GM04503 (cell line): ENCODE data around the gene CD37.
"Not testable (repeated sequence)": the region's sequence is repeated elsewhere in the genome, so short reads cannot be mapped to it uniquely, and the experiment has no call there.

Experiments used
- DNase-seq: peaks from one replicate; pipeline ENCODE4 v3.0.0-alpha.2; 2012; ENCODE audit warnings: low read depth

Gene CD37

GRCh38 chr19:49347191-49347590 lies 12.0 kb downstream of the CD37 start:
- DNase-seq, result no peak

- peak; percentile 61 for DNase-seq
Measured at GRCh38 chr19:49347835-49348234, 12.6 kb downstream of the CD37 start.

GRCh38 chr19:49348305-49349189 lies 13.3 kb downstream of the CD37 start:
- DNase-seq, result no peak

GRCh38 chr19:49349567-49349966 lies 14.4 kb downstream of the CD37 start:
- DNase-seq, result no peak

GRCh38 chr19:49355909-49356353 lies 20.7 kb downstream of the CD37 start:
- no peak for DNase-seq

GRCh38 chr19:49356382-49356781 lies 21.2 kb downstream of the CD37 start:
- no peak for DNase-seq

- DNase-seq, result no peak
Measured at GRCh38 chr19:49357186-49357585, 22.0 kb downstream of the CD37 start.

- DNase-seq, result no peak
Measured at GRCh38 chr19:49359851-49360820, 24.9 kb downstream of the CD37 start.

- no peak for DNase-seq
Measured at GRCh38 chr19:49361438-49362047, 26.3 kb downstream of the CD37 start.

- DNase-seq, result no peak
Measured at GRCh38 chr19:49362048-49362928, 27.1 kb downstream of the CD37 start, which contains the start of gene TEAD2. TEAD2 (minus strand) TSS chr19:49362416; CDS start chr19:49360075, 2,341 bp downstream.

- DNase-seq, result no peak
Measured at GRCh38 chr19:49362929-49363267, 27.7 kb downstream of the CD37 start.

GRCh38 chr19:49363268-49364082 lies 28.3 kb downstream of the CD37 start, which contains the start of gene DKKL1:
DKKL1 (plus strand) TSS chr19:49363877; CDS start chr19:49363999, 122 bp downstream.
- DNase-seq, result peak; percentile 92

GRCh38 chr19:49364083-49364737 lies 29.0 kb downstream of the CD37 start:
- no peak for DNase-seq

- no peak for DNase-seq
Measured at GRCh38 chr19:49366110-49366509, 30.9 kb downstream of the CD37 start.

GRCh38 chr19:49368711-49369358 lies 33.6 kb downstream of the CD37 start:
- DNase-seq, result no peak

GRCh38 chr19:49371184-49371583 lies 36.0 kb downstream of the CD37 start:
- no peak for DNase-seq

- DNase-seq, result not testable (repeated sequence)
Measured at GRCh38 chr19:49373174-49373573, 38.0 kb downstream of the CD37 start.

GRCh38 chr19:49374665-49375434 lies 39.6 kb downstream of the CD37 start:
- no peak for DNase-seq
